HepG2 (cell line): ENCODE results near the gene SDK2. TPM values are rescaled to one million over a fixed set of nuclear protein-coding genes. Genes with fewer than 3 reads are reported as not detected.

Experiments
- ATAC-seq: fragments of 200-7000 bp; cut with Tn5 transposase; 3 replicates; pipeline ENCODE4 v1.9.1; 2020; ENCODE audit warnings: mild to moderate bottlenecking, moderate library complexity
- BruUV-seq: library from RNA; stranded (reverse); fragments of 400-500 nt; replicated peaks from 2 replicates; lab custom pipeline; 2021; lab: Mats Ljungman, UMichigan
- CTCF ChIA-PET: fragments of 300-600 bp; formaldehyde crosslinking; extraction: SDS; loops from one replicate; lab custom pipeline; 2021; ENCODE audit warnings: low total read pairs, inconsistent platforms, low intra/inter-chr PET ratio; lab: Yijun Ruan, JAX
- POLR2A ChIA-PET: fragments of 350-600 bp; sonication (Branson Sonifier 250); formaldehyde crosslinking; loops from one replicate; lab custom pipeline; 2020; ENCODE audit warnings: antibody characterized with exemption, inconsistent platforms; lab: Yijun Ruan, JAX
- DNase-seq: peaks from one replicate; pipeline ENCODE4 v3.0.0-alpha.2; 2015; ENCODE audit warnings: low spot score
- FAIRE-seq: peaks from 3 replicates; lab custom pipeline; 2011; peaks lifted over from hg19 to GRCh38; lab: Jason Lieb, UNC
- H2AFZ ChIP-seq: one replicate; pipeline ENCODE4 v1.6.1; 2011; ENCODE audit warnings: low read length, inconsistent platforms
- H3K27ac ChIP-seq: fragments of 300-600 bp; 3 replicates; pipeline ENCODE4 v1.8.0; 2011; ENCODE audit warnings: mixed run types, mild to moderate bottlenecking, mixed read lengths, low read length, inconsistent platforms; ENCODE audit not compliant: insufficient read depth; ENCODE audit errors: extremely low read length
- H3K27me3 ChIP-seq, 2 experiments: fragments of 200-600 bp in 1 of 2; 2 replicates in 1 of 2; 3 replicates in 1 of 2; pipeline versions ENCODE4 v1.6.0 to v1.8.0; 2011; ENCODE audit warnings: low read length in 2 of 2, mild to moderate bottlenecking in 2 of 2, moderate library complexity in 2 of 2, inconsistent platforms in 1 of 2; ENCODE audit not compliant: insufficient read depth in 2 of 2, control insufficient read depth in 1 of 2
- H3K36me3 ChIP-seq, 2 experiments: fragments of 200-600 bp in 1 of 2; replicated peaks in 1 of 2; 2 replicates in 1 of 2; 3 replicates in 1 of 2; pipeline versions ENCODE4 v1.5.1 to v1.8.0; 2011; ENCODE audit warnings: low read length in 2 of 2, inconsistent platforms in 1 of 2; ENCODE audit not compliant: insufficient read depth in 2 of 2, control insufficient read depth in 1 of 2
- H3K4me1 ChIP-seq: 2 replicates; pipeline ENCODE4 v1.5.1; 2012; ENCODE audit warnings: low read length, inconsistent platforms; ENCODE audit not compliant: insufficient read depth
- H3K4me2 ChIP-seq: 2 replicates; pipeline ENCODE4 v1.6.0; 2011; ENCODE audit warnings: low read depth, low read length, inconsistent platforms
- H3K4me3 ChIP-seq, 3 experiments: fragments of 200-600 bp in 1 of 3; sonication (generic), shearing (Covaris generic) in 1 of 3; replicated peaks in 1 of 3; 2 replicates each; pipeline ENCODE4 v1.5.1; 2011 to 2016; ENCODE audit warnings: low read length in 3 of 3, inconsistent platforms in 2 of 3, low read depth in 2 of 3, mild to moderate bottlenecking in 2 of 3, control low read depth in 1 of 3, mixed read lengths in 1 of 3; ENCODE audit not compliant: insufficient read depth in 1 of 3
- H3K79me2 ChIP-seq: one replicate; pipeline ENCODE4 v1.6.1; 2011; ENCODE audit warnings: low read length, inconsistent platforms; ENCODE audit not compliant: insufficient read depth
- H3K9ac ChIP-seq: 2 replicates; pipeline ENCODE4 v1.6.0; 2011; ENCODE audit warnings: mild to moderate bottlenecking, low read depth, low read length, inconsistent platforms; ENCODE audit not compliant: insufficient read depth
- H3K9me3 ChIP-seq: 2 replicates; pipeline ENCODE4 v1.5.1; 2012; ENCODE audit warnings: mild to moderate bottlenecking, low read length
- H4K20me1 ChIP-seq: 2 replicates; pipeline ENCODE4 v1.6.0; 2011; ENCODE audit warnings: inconsistent platforms, mild to moderate bottlenecking, low read length, moderate library complexity; ENCODE audit not compliant: insufficient read depth
- AGO1 ChIP-seq: fragments of 200-400 bp; formaldehyde crosslinking; IDR thresholded peaks from 2 replicates; pipeline ENCODE4 v1.6.1; 2017; ENCODE audit warnings: mild to moderate bottlenecking, low read depth, low read length, moderate library complexity; ENCODE audit not compliant: poor library complexity, severe bottlenecking
- ATF3 ChIP-seq: sonication (generic); formaldehyde crosslinking; IDR thresholded peaks from 2 replicates; pipeline ENCODE4 v1.4.0; 2020; ENCODE audit warnings: missing genetic modification reagents
- CAMTA2 ChIP-seq: sonication (generic); formaldehyde crosslinking; IDR thresholded peaks from 2 replicates; pipeline ENCODE4 v1.4.0; 2020; ENCODE audit warnings: mild to moderate bottlenecking, missing genetic modification reagents, borderline replicate concordance
- CREB1 ChIP-seq, 2 experiments: fragments of 450-650 bp in 1 of 2; IDR thresholded peaks; 2 replicates each; pipeline ENCODE4 v1.6.1; 2016 to 2017; ENCODE audit warnings: control low read depth in 1 of 2, mild to moderate bottlenecking in 1 of 2, missing compliant biosample characterization in 1 of 2, missing genetic modification characterization in 1 of 2
- CTCF ChIP-seq: sonication (generic); formaldehyde crosslinking; IDR thresholded peaks from 2 replicates; pipeline ENCODE4 v1.5.0; 2020; ENCODE audit warnings: mild to moderate bottlenecking, missing genetic modification reagents, moderate library complexity
- GLI4 ChIP-seq: sonication (generic); formaldehyde crosslinking; IDR thresholded peaks from 2 replicates; pipeline ENCODE4 v1.5.1; 2020; ENCODE audit warnings: missing genetic modification reagents, mild to moderate bottlenecking, moderate library complexity, borderline replicate concordance
- MBNL3 ChIP-seq: fragments of 250-450 bp; sonication (Bioruptor Pico); conservative IDR thresholded peaks from 2 replicates; pipeline ENCODE4 v1.8.0; 2022; ENCODE audit warnings: mild to moderate bottlenecking, inconsistent platforms
- NBN ChIP-seq: fragments of 450-650 bp; conservative IDR thresholded peaks from 2 replicates; pipeline ENCODE4 v1.6.1; 2017
- STAG1 ChIP-seq: sonication (generic); formaldehyde crosslinking; IDR thresholded peaks from 2 replicates; pipeline ENCODE4 v1.4.0; 2020; ENCODE audit warnings: missing genetic modification reagents
- STAT6 ChIP-seq: sonication (generic); formaldehyde crosslinking; IDR thresholded peaks from 2 replicates; pipeline ENCODE4 v1.4.0; 2020; ENCODE audit warnings: missing genetic modification reagents, mild to moderate bottlenecking, borderline replicate concordance
- ZNF10 ChIP-seq: sonication (generic); formaldehyde crosslinking; IDR thresholded peaks from 2 replicates; pipeline ENCODE4 v1.4.0; 2020; ENCODE audit warnings: mild to moderate bottlenecking, low read depth, missing genetic modification reagents, borderline replicate concordance
- ZNF564 ChIP-seq: sonication (generic); formaldehyde crosslinking; IDR thresholded peaks from 2 replicates; pipeline ENCODE4 v1.8.1; 2023; ENCODE audit warnings: mild to moderate bottlenecking, missing genetic modification reagents
- WGBS: methylation state at CpG from one replicate; pipeline ENCODE4 v1.1.6; 2017; ENCODE audit warnings: low lambda C conversion rate; 5-methylcytosine and 5-hydroxymethylcytosine counted together
- in situ Hi-C: cut with HindIII; loops from 2 replicates; pipeline ENCODE4 v1.10.0; 2017; ENCODE audit warnings: low pct_unique_long_range_greater_than_20kb; ENCODE audit not compliant: extremely low pct_ligation_motif_present
- intact Hi-C: fragments of 100-400 bp; cut with micrococcal nuclease; formaldehyde crosslinking; loops from one replicate; pipeline ENCODE4 v1.10.0; 2022; ENCODE audit not compliant: unreplicated experiment
- polyA plus RNA-seq, 8 experiments: library from polyadenylated mRNA; depleted of rRNA in 3 of 8; stranded (reverse) in 7 of 8; unstranded in 1 of 8; fragments of >200 nt; fragmentation: Illumina TruSeq in 4 of 8; extraction: Trizol in 4 of 8; gene quantifications; 2 replicates each; pipeline versions ENCODE4 v1.2.1 to v1.2.3, GENCODE V29; 2011 to 2016; ENCODE audit warnings: low read depth in 4 of 8, missing spikeins in 1 of 8, mixed read lengths in 1 of 8; ENCODE audit not compliant: insufficient read depth in 1 of 8
- total RNA-seq, 5 experiments: library from RNA; depleted of rRNA; stranded (reverse); fragments of >200 nt; fragmentation: Illumina TruSeq; extraction: Trizol; gene quantifications; 2 replicates each; pipeline ENCODE4 v1.2.3, GENCODE V29; 2016; ENCODE audit warnings: low read depth in 1 of 5

Gene SDK2
- total and polyA plus RNA-seq, 2 of the 13 experiments (the other 11 are each of a cell fraction or from before 2014, with no cell fraction given): not detected

- Histone ChIP-seq H3K4me3 (no peak overlapping the region), H3K36me3 (no peaks in the 10 kb centered on the region), H3K27me3 (peaks cover 0 to 31% of the 10 kb centered on the region in 2 experiments; a peak in 2 of 5 replicates), H3K4me1 (no peaks in the 10 kb centered on the region), H3K4me2 (no peak overlapping the region), H3K9ac (no peak overlapping the region), H3K27ac (no peak overlapping the region), H4K20me1 (no peaks in the 10 kb centered on the region), H3K9me3 (no peaks in the 10 kb centered on the region), H3K79me2 (no peaks in the 10 kb centered on the region), H2AFZ (no peak overlapping the region)
- ATAC-seq: no peak
- POLR2A ChIA-PET: no interaction called here
- WGBS: 42% methylated on average over 8 of the region's 9 CpGs
- CTCF ChIA-PET: no interaction called here
- DNase-seq: no peak
- BruUV-seq: no TSS peak
- FAIRE-seq: no peak
- intact Hi-C loops: no loop called here
- in situ Hi-C loops: no loop called here
- TF ChIP-seq CREB1 (IDR thresholded peaks at IDR 0.05) (peak; percentile 69; the same call in 1 of the 2 replicates), CREB1 (CRISPR knock-in tag; IDR thresholded peaks at IDR 0.05) (no peak), ZNF10 (no peak)
Measured at GRCh38 chr17:73561111-73561510, 83.1 kb downstream of the SDK2 start.

GRCh38 chr17:73560661-73561060 lies 83.6 kb downstream of the SDK2 start:
- no peak overlapping the region for H3K27ac ChIP-seq
- TF ChIP-seq AGO1 (no peak), ZNF564 (CRISPR knock-in tag) (no peak), NBN (no peak), ATF3 (CRISPR knock-in tag) (no peak), CAMTA2 (no peak), CTCF (CRISPR knock-in tag) (peak; percentile 35), MBNL3 (CRISPR knock-in tag) (no peak), GLI4 (no peak), STAG1 (CRISPR knock-in tag) (peak; percentile 31; the same call in 1 of the 2 replicates), STAT6 (CRISPR knock-in tag) (no peak)
- CTCF ChIA-PET: no interaction called here
- H4K20me1 ChIP-seq: no peaks in the 10 kb centered on the region
- peak; percentile 16 for DNase-seq
- BruUV-seq: no TSS peak
- peak; percentile 72 for ATAC-seq
- POLR2A ChIA-PET: no interaction called here
- no peak overlapping the region for H3K9ac ChIP-seq
- H3K4me2 ChIP-seq: no peak overlapping the region
- WGBS: 27% methylated on average over 4 of the region's 6 CpGs
- in situ Hi-C loops (no loop called here), intact Hi-C loops (no loop called here)
- H3K4me3 ChIP-seq: no peak overlapping the region
- H3K27me3 ChIP-seq: peaks cover 0 to 35% of the 10 kb centered on the region in 2 experiments; a peak in 3 of 5 replicates
- H3K4me1 ChIP-seq: no peaks in the 10 kb centered on the region
- H3K9me3 ChIP-seq: no peaks in the 10 kb centered on the region
- no peaks in the 10 kb centered on the region for H3K36me3 ChIP-seq
- H3K79me2 ChIP-seq: no peaks in the 10 kb centered on the region
- H2AFZ ChIP-seq: no peak overlapping the region
- FAIRE-seq: peak; percentile 26
